ENCODE data around the gene CNTRL. TPM values are rescaled to one million over a fixed set of nuclear protein-coding genes. Genes with fewer than 3 reads are reported as not detected.

CNTRL gene
- total and polyA plus RNA-seq, 2 of the 8 experiments (the other 6 are each of a cell fraction or from before 2014, with no cell fraction given), result 5.1 to 13.9 TPM

GRCh38 chr9:121178676-121179372, 104.1 kb downstream of the CNTRL start:
- CTCF ChIA-PET (ENCODE audit: partially characterized antibody), result interaction anchor here (1.9 kb wide), 1 partner anchor 10 kb away, joined by 7 read pairs; no protein-coding TSS in a partner anchor
- Histone ChIP-seq H3K36me3 (ENCODE audit: control insufficient read depth in 2 of 4, insufficient read depth in 4 of 4, low read length in 3 of 4) (peaks cover 0 to 36% (median 3%) of the 10 kb centered on the region in 4 experiments; a peak in 4 of 8 replicates), H2BK15ac (ENCODE audit: low read length) (no peak overlapping the region), H3K23me2 (ENCODE audit: low read depth, low read length) (no peaks in the 10 kb centered on the region), H3K4me3 (ENCODE audit: extremely low read depth in 1 of 4, insufficient read depth in 2 of 4, low read depth in 3 of 4, low read length in 4 of 4) (no peak overlapping the region), H3K27me3 (replicated peaks in 1 of 4; ENCODE audit: control insufficient read depth in 3 of 4, extremely low read depth in 1 of 4, insufficient read depth in 3 of 4, low read length in 3 of 4) (no peaks in the 10 kb centered on the region), H3K9ac (replicated peaks in 1 of 4; ENCODE audit: extremely low read depth in 1 of 4, low read depth in 3 of 4, low read length in 3 of 4) (no peak overlapping the region), H2BK20ac (ENCODE audit: low read length) (no peak overlapping the region), H4K5ac (ENCODE audit: insufficient read length, low read depth, low read length) (no peak overlapping the region), H4K91ac (replicated peaks; ENCODE audit: insufficient read length, low read length) (no peak overlapping the region), H2BK12ac (ENCODE audit: low read depth, low read length) (no peak overlapping the region), H2BK120ac (replicated peaks; ENCODE audit: low read depth, low read length) (no peak overlapping the region), H4K8ac (ENCODE audit: extremely low read depth, insufficient read depth, low read length) (no peak overlapping the region), H3K4me2 (ENCODE audit: insufficient read depth in 1 of 2, low read depth in 2 of 2, low read length in 2 of 2) (no peak overlapping the region), H3K79me2 (ENCODE audit: control insufficient read depth in 1 of 2, insufficient read depth in 2 of 2, low read length in 2 of 2) (no peaks in the 10 kb centered on the region), H3K18ac (ENCODE audit: extremely low read depth, low read length) (no peak overlapping the region), H3K23ac (ENCODE audit: insufficient read length) (no peak overlapping the region), H4K20me1 (replicated peaks in 1 of 2; ENCODE audit: control insufficient read depth in 1 of 2, insufficient read depth in 2 of 2, low read length in 2 of 2) (no peaks in the 10 kb centered on the region), H3K9me3 (ENCODE audit: insufficient read depth in 2 of 2, low read depth in 1 of 2, low read length in 1 of 2) (no peaks in the 10 kb centered on the region), H3K14ac (ENCODE audit: insufficient read length) (no peak overlapping the region), H3K4ac (replicated peaks; ENCODE audit: insufficient read length, low read depth, low read length) (no peak overlapping the region), H3K4me1 (replicated peaks in 1 of 4; ENCODE audit: control insufficient read depth in 3 of 4, insufficient read depth in 4 of 4, low read length in 3 of 4) (no peaks in the 10 kb centered on the region), H3K79me1 (ENCODE audit: low read depth, low read length) (no peaks in the 10 kb centered on the region), H2BK5ac (ENCODE audit: low read depth, low read length) (no peak overlapping the region), H2AK5ac (ENCODE audit: low read depth, low read length) (no peak overlapping the region), H3K27ac (ENCODE audit: low read depth, low read length) (no peak overlapping the region), H3K56ac (replicated peaks; ENCODE audit: insufficient read length, low read depth, low read length) (no peak overlapping the region), H2AFZ (ENCODE audit: low read length) (no peak overlapping the region)
- FAIRE-seq (no peak), DNase-seq (ENCODE audit: low read depth in 1 of 2, low spot score in 2 of 2) (no peak)
- 92% methylated on average over 6 of the region's 6 CpGs; no CpG with 5 or more reads in 1 of the 2 experiments for WGBS, 2 experiments (ENCODE audit: extremely low coverage in 1 of 2, insufficient coverage in 1 of 2, insufficient read length in 1 of 2, insufficient replicate concordance in 2 of 2, low coverage in 1 of 2, low lambda C conversion rate in 2 of 2, missing lambda C conversion rate in 1 of 2)
- POLR2A ChIA-PET (ENCODE audit: partially characterized antibody), result interaction anchor here (0.6 kb wide), 1 partner anchor 21 kb away, joined by 4 read pairs; no protein-coding TSS in a partner anchor
- TF ChIP-seq GTF2F1 (IDR thresholded peaks at IDR 0.05; ENCODE audit: borderline replicate concordance, low read depth, low read length) (no peak), KDM5A (IDR thresholded peaks at IDR 0.05; ENCODE audit: low read length) (no peak), MAFK (IDR thresholded peaks at IDR 0.05; ENCODE audit: low read depth, low read length) (peak; percentile 34; the same call in 1 of the 2 replicates), FOSL1 (IDR thresholded peaks at IDR 0.05; ENCODE audit: insufficient read depth, low read depth, low read length) (no peak)
